ENCODE results near the gene XIAP.

XIAP gene

DNA sequence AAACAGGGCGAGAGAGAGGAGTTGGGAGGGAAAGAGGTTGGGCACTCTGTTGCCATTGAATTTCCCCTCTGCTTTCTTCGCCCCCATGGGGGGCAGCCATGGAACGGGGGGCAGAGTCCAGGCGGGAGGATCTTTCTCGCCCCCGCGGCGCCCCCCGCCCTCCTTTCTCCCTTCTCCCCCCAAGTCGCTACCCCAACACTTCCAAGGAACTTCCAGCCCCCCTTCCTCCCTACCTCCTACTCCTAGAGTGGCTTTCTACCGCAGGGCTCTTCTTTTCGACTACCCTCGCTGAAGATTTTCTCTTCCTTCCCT is 101.1 kb downstream of the XIAP start:
- no peak for DNase-seq (ENCODE audit: low read depth)

DNA sequence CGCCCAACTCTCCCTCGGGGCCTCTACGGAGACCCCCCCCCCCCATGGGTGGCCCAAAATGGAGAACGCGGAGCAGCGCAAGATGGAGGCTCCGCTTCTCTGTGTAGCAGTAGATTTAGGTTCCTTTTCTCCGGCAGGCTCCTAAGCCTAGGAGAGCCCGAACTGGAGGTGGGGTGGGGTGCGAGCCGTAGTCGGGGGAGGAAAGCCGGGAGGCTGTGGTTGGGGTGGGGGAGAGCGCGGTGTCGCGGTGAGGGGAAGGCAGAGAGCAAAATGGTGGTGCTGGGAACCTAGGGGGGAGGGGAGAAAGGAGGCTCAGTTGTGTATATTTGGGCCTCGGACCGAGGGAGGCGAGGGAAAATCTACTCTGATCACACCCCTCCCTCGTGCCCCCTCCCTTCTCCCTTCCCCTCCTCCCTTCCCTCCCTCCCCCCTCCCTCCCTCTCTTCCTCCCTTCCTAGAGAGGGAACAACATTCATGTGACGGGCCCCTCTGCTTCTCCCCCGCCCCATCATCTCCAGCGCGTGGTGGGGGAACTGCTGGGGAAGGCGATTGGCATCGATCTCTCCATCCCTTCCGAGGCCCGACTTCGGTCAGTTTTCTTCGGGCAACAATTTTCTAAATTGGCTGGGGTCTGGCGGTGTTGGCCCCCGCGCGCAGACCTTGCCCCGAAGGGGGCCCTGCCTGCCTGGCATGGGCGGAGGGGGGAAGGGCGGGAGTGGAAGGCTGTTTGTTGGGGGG is 101.6 kb downstream of the XIAP start, which contains the start of gene STAG2:
Gene STAG2, plus strand, starts transcription at position 439 of the 738 bp plus-strand sequence. CDS start 60,922 bp downstream, outside the sequence.
- no peak for DNase-seq (ENCODE audit: low read depth)

DNA sequence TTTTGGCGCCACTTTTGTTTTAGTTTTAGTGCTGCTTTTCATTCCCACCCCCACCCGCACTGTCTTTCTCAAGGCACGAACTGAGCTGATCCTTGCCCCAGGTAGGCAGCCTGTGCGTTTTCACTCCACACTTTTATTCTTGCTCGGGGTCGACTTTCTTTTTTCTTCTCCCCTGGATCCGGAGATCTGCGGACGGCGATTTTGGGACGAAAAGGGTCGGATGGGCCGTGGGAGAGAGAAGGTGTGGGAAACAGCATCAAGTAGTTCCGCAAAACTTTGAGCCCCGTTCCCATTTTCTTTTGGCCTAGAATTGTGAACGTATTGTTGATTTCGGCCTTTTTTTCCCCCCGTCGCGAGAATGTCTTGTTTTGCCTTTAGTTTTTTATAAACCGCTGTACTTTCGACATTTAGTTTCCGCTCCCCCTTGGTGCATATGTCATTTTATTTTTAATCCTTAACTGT is 102.2 kb downstream of the XIAP start:
- no peak for DNase-seq (ENCODE audit: low read depth)

DNA sequence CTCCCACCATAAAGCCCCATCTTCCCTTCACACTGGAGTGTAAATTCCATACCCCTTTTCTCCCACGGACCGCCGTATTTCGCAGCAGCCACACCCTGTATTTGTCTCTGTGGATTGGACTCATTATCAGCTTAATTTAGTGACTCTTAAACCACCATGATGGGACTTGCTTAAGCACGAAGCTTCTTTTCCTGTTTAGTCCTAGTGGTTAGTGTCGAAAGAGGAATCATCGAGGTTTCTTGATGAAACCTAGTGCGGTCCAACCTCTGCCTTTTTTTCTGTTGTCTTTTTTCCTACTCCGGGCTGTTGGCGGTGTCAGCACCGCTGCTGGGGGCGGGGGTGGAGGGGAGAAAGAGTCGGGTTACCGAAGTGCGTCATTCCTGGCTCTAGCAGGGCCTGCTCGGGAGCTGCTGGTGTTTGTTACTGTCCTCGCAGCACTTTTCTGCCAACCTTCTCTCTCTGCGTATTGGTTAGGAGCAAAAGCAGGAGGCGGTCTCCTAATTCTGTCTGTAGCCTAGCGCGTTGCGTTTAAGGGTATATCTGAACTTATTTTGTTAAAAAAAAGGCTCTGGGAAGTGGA is 103.0 kb downstream of the XIAP start:
- DNase-seq (ENCODE audit: low read depth), result peak; percentile 85

All from non-pigmented ciliary epithelial cell (primary cell).